Left forelimb (tissue), 1 donor: ENCODE data around the gene MGRN1.
A peak's percentile ranks its signal among the peaks of the same experiment; 100 is the strongest.

Experiments used
- DNase-seq: peaks from one replicate; pipeline ENCODE4 v3.0.0-alpha.2; 2018; ENCODE audit warnings: low spot score

MGRN1 gene

DNA sequence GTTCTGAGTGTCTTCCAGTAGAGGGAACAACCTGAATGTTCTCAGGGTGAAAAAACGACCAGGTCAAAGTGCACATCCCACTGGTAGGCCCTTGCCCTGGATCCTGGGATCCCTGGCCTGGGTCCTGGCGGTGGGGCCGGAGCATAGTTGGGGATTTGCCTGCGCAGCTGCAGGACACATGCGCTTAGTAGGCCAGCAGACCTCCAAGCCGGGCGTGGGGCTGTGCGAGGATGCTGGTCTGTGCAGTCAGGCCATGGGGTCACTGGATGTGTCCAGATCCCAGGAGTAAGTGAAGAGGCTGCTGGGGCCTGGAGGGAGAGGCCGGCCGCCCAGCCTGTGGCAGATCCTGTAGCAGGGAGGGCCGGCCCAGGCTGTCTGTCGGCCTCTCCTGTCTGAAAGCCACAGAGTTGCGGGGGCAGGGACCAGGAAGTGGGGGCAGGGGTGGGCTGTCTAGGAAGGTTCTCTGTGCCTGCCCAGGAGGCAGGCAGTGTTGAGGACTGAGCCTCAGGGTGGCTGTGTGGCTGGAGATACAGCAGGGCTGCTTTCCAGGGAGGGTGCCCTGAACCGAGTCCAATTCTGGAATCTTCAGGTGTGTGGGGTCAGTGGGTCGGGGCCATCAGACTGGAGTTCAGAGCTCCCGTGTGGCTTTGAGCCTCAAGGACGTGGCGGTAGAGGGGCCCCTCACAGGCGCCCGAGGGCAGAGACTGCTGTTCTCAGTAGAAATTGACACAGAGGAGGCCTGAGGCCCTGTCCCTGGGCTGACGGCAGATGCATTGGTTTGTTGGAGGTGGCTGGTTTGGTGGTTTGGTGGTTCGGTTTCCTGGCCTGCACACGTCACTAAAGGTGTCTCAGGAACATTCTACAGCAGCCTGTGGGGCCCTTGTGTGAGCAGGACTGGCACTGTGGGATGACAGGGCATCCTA lies 51.5 kb downstream of the MGRN1 start:
- DNase-seq = no peak

DNA sequence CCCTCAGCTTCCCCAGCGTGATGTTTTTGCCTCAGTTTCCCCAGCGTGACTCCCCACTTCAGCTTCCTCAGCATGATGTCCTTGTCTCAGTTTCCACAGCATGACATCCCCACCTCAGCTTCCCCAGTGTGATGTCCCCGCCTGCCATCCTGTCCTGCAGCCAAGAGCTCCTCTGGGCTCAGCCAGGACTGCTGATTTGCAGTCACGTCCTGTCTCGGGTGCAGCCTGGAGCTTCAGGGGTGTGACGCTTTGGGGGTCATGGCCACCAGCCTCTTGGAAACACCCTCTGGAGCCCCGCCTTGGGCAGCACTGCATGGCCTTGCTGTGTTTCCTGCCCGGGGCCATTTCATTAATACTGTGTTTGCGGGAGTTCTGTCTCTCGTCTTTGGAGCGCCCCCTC lies 52.2 kb downstream of the MGRN1 start:
- no peak for DNase-seq

DNA sequence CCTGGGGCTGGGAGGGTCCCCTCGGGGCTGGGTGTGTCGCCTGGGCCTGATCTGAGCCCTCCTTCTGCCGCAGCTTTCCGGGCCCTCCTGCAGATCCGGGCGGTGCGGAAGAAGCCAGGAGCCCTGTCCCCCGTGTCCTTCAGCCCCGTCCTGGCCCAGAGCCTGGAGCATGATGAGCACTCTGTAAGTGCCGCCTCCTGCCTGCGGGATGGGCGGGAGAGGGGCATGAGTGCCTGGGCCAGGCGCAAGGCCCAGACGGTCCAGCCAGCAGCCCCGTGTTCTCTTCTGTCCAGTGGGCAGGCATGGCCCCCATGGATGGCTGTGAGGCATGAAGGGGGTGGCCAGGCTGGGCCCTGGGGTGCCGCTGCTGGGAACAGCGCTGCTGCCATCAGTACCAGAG lies 52.8 kb downstream of the MGRN1 start:
- no peak for DNase-seq

DNA sequence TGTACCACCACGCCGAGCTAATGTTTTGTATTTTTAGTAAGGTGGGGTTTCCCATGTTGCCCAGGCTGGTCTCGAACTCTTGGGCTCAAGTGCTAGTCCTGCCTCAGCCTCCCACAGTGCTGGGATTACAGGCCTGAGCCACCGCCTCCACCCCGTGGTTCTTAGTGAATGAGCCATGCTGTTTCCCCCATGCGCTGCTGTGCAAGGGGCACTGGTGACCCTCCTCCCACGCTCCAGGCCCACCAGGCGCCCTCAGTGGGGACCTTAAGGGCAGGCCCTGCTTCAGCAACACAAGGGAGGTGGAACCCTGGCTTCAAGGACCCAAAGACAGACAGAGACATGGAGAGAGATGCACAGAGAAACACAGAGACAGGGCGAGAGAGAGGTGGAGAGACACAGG lies 53.4 kb downstream of the MGRN1 start:
- DNase-seq = no peak

DNA sequence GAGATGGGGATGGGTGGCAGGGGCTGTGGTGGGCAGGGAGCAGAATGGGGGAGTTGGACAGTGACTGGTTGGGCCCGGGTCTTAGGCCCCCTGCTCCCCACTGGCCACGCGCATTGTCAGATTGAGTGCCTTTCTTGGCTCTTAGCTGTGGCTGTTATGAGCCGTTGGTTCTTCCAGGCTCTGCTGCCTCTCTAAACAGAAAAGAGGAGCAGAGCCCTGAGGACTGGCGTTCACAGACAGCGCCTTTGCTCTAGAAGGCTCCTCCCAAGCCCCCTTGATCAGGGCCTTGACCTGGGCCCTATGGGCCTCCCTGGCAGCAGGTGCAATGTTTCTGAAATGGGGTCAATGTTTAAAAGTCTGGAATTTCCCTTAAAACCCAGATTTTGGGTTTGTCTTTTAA lies 54.0 kb downstream of the MGRN1 start:
- no peak for DNase-seq

DNA sequence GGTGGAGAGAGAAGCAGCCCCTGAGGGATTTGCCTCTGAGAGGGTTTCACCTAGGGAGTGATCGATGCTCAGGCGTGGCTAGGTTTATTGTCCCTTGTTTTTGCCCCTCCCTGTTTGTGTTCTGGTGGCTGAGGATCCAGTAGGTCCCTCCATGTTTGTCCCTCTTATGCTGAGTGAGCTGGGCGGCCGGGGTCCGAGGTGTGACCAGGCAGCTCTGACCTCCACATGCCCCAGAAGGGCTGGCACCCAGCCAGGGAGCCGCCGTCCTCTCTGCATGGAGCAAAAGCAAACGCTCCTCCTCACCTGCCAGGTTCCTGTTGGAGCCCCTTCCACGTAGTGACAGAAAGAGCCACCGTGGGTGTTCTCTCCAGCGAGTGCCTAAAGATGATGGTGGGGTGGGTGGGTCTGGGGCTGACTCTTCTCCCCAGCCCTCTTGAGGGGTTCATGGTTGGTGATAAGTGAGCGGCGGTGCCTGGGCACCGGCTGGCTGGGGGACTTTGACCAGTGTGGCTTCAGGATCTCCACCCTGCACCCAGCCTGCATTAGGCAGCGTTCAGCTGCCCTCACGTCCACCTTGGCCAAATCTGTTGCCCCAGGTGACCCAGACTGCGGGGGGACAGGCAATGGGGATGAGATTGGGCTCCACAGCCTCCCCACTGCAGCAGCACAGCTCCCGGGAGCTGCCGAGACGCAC lies 54.7 kb downstream of the MGRN1 start:
- no peak for DNase-seq

GRCh38 chr16:4679850-4680636 lies 55.4 kb downstream of the MGRN1 start:
- DNase-seq = no peak

DNA sequence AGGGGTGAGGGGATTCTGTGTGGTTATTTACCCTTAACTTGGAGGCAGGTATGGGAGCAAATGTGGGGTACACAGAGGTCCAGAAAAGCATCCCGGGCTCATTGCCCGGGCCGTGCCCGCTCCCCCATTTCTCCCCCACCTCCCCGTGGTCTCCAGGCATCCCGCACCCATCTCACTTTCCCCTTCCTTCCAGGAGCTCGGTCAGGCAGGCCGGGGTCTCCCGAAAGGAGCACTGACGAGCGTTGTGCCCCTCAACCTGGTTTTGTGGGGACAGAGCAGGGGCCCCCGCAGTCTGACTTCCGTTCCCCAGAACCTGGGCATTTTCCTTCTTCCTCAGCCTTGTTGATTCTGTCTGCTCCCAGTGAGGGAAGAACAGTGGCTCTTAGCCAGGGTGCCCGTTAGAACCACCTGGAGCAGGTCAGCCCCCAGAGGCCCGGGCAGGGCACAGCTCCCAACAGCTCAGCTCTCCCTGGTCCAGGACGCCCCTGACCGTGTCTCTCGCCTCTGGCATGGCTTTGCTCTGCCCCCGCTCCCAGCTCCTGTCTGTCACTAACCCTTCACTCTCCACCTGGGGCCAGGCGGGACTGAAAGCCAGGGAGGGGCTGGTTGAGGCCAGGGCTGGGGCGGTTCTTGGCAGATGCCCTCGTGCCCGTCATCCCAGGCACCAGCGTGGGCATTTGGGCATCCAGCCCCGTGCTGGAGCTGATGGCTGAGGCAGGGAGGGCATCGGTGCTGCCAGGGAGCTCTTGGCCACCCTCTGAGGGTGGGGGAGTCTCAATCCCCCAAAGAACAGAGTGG lies 56.2 kb downstream of the MGRN1 start:
- DNase-seq = no peak

DNA sequence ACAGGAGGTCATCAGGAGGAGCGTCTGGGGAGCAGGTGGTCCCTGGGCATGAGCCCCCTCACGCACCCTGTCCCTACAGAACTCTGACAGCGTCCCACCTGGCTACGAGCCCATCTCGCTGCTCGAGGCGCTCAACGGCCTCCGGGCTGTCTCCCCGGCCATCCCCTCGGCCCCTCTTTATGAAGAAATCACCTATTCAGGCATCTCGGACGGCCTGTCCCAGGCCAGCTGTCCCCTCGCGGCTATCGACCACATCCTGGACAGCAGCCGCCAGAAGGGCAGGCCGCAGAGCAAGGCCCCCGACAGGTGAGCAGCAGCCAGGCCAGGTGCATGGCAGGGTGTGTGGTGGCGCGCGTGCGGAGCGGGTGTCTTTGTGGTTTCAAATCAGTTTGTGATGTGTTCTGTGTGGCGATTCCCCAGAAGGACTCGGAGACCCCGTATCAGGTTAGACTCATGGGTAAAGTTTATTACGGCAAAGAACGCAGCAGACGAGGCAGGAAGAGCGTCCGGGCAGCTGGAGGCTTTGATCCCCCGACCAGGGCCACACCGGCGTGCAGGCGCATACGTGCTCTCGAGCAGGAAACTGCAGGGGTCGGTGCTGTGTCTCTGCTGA lies 57.0 kb downstream of the MGRN1 start:
- DNase-seq = no peak

- no peak for DNase-seq
Measured at GRCh38 chr16:4682084-4682591, 57.5 kb downstream of the MGRN1 start.

DNA sequence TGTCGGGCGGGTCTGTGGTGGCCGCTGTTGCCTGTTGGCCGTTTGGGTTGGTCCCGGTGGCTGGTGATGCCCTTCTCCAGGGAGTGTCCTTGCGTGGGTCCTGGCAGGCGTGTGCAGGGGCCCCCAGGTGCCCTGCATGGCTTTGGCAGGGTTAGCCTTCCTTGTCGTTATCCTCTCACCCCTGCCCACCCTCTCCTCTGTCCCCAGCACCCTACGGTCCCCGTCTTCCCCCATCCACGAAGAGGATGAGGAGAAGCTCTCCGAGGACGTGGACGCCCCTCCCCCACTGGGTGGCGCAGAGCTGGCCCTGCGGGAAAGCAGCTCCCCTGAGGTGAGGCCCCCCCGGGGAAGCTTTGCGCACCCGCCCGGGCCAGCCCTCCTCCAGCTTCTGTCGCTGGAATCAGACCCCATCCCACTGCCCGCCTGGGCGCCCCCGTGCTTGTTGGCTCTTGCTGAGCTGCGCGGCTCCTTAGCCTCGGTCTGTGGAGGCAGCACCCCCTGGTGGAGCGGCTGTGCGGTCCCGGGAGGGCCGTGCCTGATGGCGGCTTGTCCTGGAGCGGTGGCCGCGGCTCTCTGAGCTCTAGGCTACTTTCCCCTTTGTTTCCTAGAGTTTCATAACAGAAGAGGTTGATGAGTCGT lies 58.1 kb downstream of the MGRN1 start:
- no peak for DNase-seq

DNA sequence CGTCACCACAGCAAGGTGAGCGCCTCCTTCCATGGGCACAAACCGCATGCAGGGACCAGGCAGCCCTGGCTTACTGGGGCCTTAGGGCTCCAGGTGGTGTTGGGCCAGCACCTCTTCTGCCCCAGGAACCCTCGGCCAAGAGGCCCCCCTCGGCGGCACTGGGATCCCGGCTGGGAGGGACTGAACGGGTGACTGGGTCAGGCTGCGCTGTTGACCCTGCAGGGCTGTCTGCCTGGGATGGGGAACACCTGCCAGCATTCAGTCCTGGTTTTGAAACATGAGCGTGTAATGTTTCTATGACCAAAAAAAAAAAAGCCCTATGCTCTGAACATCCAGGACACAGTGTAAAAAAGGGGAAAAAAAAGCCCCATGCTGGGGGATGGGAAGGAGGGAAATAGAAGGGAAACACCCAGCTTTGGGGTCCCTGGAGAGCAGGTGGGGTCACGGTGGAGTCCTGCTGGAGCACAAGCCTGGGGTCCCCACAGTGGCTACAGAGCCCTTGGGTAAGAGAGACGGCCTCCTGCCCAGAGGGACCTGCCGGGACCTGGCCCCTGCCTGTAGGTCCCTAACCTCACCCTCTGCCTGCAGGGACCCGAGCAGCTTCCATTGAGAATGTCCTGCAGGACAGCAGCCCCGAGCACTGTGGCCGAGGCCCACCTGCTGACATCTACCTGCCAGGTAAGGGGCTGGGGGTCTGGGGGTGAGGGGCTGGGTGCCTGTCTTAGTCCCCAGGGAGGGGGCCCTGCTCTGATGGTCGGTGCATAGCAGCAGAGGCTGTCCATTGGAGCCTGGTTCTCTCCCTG lies 58.8 kb downstream of the MGRN1 start:
- no peak for DNase-seq

GRCh38 chr16:4684058-4684715 lies 59.6 kb downstream of the MGRN1 start:
- DNase-seq = no peak

GRCh38 chr16:4684763-4685162 lies 60.1 kb downstream of the MGRN1 start:
- no peak for DNase-seq

GRCh38 chr16:4685292-4685691 lies 60.7 kb downstream of the MGRN1 start:
- DNase-seq = no peak

DNA sequence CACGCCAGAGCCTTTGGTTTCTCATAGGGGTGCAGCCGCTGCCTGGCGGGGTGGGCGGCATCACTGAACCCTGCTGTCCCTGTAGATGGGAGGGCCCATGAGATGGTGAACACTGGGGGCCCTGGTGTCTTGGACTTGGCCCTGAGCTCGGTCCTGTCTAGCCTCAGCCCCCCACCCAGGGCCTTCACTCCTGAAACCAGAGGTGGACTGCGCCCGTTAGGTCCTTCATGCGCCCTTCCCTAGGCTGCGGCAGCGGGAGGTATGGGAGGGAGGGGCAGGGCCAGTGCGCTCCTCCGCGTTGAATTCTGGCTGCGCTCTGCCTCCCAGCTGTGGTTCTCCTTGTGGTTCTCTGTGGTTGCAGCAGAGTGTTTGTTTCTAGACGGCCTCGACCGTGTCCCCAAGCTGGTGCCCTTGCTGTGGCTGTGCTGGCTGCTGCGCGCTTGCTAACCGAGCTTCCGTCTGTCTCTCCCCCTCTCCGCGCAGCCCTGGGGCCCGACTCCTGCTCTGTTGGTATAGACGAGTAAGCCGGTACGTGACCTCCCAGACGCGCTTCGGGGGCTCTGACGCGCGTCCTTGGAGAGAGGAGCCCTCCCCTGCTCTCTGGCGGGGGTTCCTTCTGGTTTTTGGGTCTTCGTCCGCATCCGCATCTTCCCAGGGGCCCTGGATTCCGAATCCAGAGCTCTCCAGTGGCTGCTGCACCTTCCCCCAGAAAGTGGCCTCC lies 61.3 kb downstream of the MGRN1 start:
- no peak for DNase-seq

GRCh38 chr16:4686497-4687210 lies 62.0 kb downstream of the MGRN1 start:
- DNase-seq = peak; percentile 60

- no peak for DNase-seq
Measured at GRCh38 chr16:4687416-4687815, 62.8 kb downstream of the MGRN1 start.
